Measurements from ENCODE around the gene ADPRHL1. TPM values are rescaled to one million over a fixed set of nuclear protein-coding genes. Genes with fewer than 3 reads are reported as not detected.

Gene ADPRHL1
- total and polyA plus RNA-seq, 2 donors (not counting 1 experiment from before 2014, with no cell fraction given): 0.28 to 1.3 TPM

DNA sequence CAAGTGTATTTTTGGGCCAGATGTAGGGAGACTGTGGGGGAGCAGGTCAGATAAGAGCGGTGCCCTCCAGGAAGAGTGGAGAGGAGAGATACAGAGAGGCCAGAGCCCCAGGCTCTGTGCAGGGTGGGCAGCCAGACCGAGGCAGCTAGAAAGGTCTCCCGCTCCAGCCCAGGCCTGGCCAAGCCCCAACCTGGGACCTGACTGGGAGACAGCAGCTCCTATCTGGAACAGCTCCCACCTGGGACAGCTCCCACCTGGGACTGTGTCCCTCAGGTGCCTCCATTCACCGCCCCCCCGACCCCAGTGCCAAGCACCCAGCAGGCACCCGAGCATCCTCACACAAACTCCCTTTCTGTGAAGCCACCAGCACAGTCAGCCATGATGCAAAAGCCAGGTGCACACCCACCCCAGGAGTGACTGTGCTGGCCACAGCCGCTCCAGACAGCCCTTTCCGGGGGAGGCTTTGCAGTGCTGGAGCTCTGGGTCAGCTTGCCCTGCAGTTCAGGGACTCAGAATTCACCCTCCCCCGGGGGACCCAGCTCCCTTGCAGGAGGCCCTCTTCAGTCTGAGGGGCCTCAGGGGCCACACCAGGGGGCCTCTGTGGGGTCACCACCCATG lies 87.2 kb downstream of the ADPRHL1 start:
- H3K4me1 ChIP-seq (ENCODE audit: control insufficient read depth in 2 of 2, insufficient read depth in 2 of 2, low read length in 2 of 2): peaks cover 8 to 10% of the 10 kb centered on the region in 2 donors
- H4K20me1 ChIP-seq (ENCODE audit: control insufficient read depth, insufficient read depth, low read length, poor library complexity, severe bottlenecking): no peaks in the 10 kb centered on the region
- H3K4me3 Mint-ChIP-seq: peak overlapping the region; percentile 63
- intact Hi-C loops (cut with micrococcal nuclease): no loop called here
- H3K27ac ChIP-seq (ENCODE audit: low read length in 2 of 2): no peak overlapping the region
- no peak overlapping the region for H3K4me2 ChIP-seq (replicated peaks; ENCODE audit: low read depth, low read length, poor library complexity, severe bottlenecking)
- no peak for TF ChIP-seq EZH2 (IDR thresholded peaks at IDR 0.05; ENCODE audit: borderline replicate concordance, insufficient read depth, low read depth, low read length, poor library complexity, severe bottlenecking)
- TF ChIP-seq, protein P1, sequence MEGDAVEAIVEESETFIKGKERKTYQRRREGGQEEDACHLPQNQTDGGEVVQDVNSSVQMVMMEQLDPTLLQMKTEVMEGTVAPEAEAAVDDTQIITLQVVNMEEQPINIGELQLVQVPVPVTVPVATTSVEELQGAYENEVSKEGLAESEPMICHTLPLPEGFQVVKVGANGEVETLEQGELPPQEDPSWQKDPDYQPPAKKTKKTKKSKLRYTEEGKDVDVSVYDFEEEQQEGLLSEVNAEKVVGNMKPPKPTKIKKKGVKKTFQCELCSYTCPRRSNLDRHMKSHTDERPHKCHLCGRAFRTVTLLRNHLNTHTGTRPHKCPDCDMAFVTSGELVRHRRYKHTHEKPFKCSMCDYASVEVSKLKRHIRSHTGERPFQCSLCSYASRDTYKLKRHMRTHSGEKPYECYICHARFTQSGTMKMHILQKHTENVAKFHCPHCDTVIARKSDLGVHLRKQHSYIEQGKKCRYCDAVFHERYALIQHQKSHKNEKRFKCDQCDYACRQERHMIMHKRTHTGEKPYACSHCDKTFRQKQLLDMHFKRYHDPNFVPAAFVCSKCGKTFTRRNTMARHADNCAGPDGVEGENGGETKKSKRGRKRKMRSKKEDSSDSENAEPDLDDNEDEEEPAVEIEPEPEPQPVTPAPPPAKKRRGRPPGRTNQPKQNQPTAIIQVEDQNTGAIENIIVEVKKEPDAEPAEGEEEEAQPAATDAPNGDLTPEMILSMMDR (IDR thresholded peaks at IDR 0.05): no peak
- no peaks in the 10 kb centered on the region for H3K9me3 Mint-ChIP-seq (ENCODE audit: insufficient read depth)
- H3K27me3 Mint-ChIP-seq: peaks cover 21% of the 10 kb centered on the region
- H3K27ac Mint-ChIP-seq: no peak overlapping the region
- DNase-seq (no peak), ATAC-seq (ENCODE audit: low read depth) (no peak)
- peaks cover 0 to 17% (median 0%) of the 10 kb centered on the region in 3 donors for H3K9me3 ChIP-seq (ENCODE audit: control extremely low read depth in 1 of 3, control insufficient read depth in 2 of 3, insufficient read depth in 1 of 3, low read length in 2 of 3)
- WGBS (ENCODE audit: insufficient coverage): 85% methylated on average over 9 of the region's 9 CpGs
- H3K79me2 ChIP-seq (ENCODE audit: control insufficient read depth, insufficient read depth, low read length): no peaks in the 10 kb centered on the region
- H3K27me3 ChIP-seq (replicated peaks in 1 of 4; ENCODE audit: control extremely low read depth in 1 of 4, control insufficient read depth in 3 of 4, insufficient read depth in 4 of 4, low read length in 3 of 4): peaks cover 0 to 33% (median 13%) of the 10 kb centered on the region in 4 experiments
- no peak overlapping the region for H3K9ac ChIP-seq (ENCODE audit: low read length)
- H3K36me3 ChIP-seq (replicated peaks in 1 of 2; ENCODE audit: control extremely low read depth in 1 of 2, control insufficient read depth in 1 of 2, extremely low read depth in 1 of 2, insufficient read depth in 2 of 2, low read length in 1 of 2): no peaks in the 10 kb centered on the region
- H3K4me3 ChIP-seq (ENCODE audit: control extremely low read depth in 1 of 5, extremely low read depth in 1 of 5, insufficient read depth in 1 of 5, low read depth in 2 of 5, low read length in 4 of 5): no peak overlapping the region
- ChIA-PET POLR2A (no interaction called here), CTCF (interaction anchor here (1.4 kb wide), 1 partner anchor 28 kb away, joined by 5 read pairs; no protein-coding TSS in a partner anchor)
- no peak overlapping the region for H2AFZ ChIP-seq (ENCODE audit: insufficient read depth, low read depth, low read length, poor library complexity, severe bottlenecking)
- peaks cover 7% of the 10 kb centered on the region for H3K4me1 Mint-ChIP-seq

DNA sequence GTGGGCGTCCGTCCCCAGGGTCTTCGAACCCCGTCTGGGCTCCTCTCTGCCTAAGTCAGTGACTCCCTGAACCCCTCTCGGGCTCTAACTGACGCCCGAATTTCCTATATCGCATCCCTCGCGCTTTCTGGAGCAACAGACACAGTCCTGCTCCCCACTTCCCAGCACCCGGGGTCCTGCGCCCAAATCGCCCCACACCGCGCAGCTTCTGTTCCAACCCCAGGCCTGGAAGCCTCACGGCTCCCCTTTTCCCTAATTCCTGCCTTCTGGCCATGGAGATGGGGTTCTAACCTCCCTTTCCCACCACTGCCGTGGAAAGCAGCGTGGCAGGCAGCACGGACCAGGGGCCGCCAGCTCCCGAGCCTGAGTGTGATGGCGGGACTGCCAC lies 87.7 kb downstream of the ADPRHL1 start:
- Histone ChIP-seq H3K4me3 (ENCODE audit: control extremely low read depth in 1 of 5, extremely low read depth in 1 of 5, insufficient read depth in 1 of 5, low read depth in 2 of 5, low read length in 4 of 5) (no peak overlapping the region), H3K27me3 (replicated peaks in 1 of 4; ENCODE audit: control extremely low read depth in 1 of 4, control insufficient read depth in 3 of 4, insufficient read depth in 4 of 4, low read length in 3 of 4) (peaks cover 0 to 33% (median 13%) of the 10 kb centered on the region in 4 experiments), H3K36me3 (replicated peaks in 1 of 2; ENCODE audit: control extremely low read depth in 1 of 2, control insufficient read depth in 1 of 2, extremely low read depth in 1 of 2, insufficient read depth in 2 of 2, low read length in 1 of 2) (no peaks in the 10 kb centered on the region), H3K9me3 (ENCODE audit: control extremely low read depth in 1 of 3, control insufficient read depth in 2 of 3, insufficient read depth in 1 of 3, low read length in 2 of 3) (peaks cover 0 to 15% (median 0%) of the 10 kb centered on the region in 3 donors), H3K4me2 (replicated peaks; ENCODE audit: low read depth, low read length, poor library complexity, severe bottlenecking) (no peak overlapping the region), H3K9ac (ENCODE audit: low read length) (no peak overlapping the region), H2AFZ (ENCODE audit: insufficient read depth, low read depth, low read length, poor library complexity, severe bottlenecking) (no peak overlapping the region), H3K4me1 (ENCODE audit: control insufficient read depth in 2 of 2, insufficient read depth in 2 of 2, low read length in 2 of 2) (peaks cover 8 to 10% of the 10 kb centered on the region in 2 donors), H3K79me2 (ENCODE audit: control insufficient read depth, insufficient read depth, low read length) (no peaks in the 10 kb centered on the region), H3K27ac (ENCODE audit: low read length in 2 of 2) (no peak overlapping the region), H4K20me1 (ENCODE audit: control insufficient read depth, insufficient read depth, low read length, poor library complexity, severe bottlenecking) (no peaks in the 10 kb centered on the region)
- intact Hi-C loops (cut with micrococcal nuclease): no loop called here
- no peak overlapping the region for H3K27ac Mint-ChIP-seq
- ChIA-PET POLR2A (no interaction called here), CTCF (interaction anchor here (1.4 kb wide), 1 partner anchor 28 kb away, joined by 5 read pairs; no protein-coding TSS in a partner anchor)
- no peaks in the 10 kb centered on the region for H3K9me3 Mint-ChIP-seq (ENCODE audit: insufficient read depth)
- ATAC-seq (ENCODE audit: low read depth): no peak
- H3K4me3 Mint-ChIP-seq: peak overlapping the region; percentile 63
- peaks cover 7% of the 10 kb centered on the region for H3K4me1 Mint-ChIP-seq
- WGBS (ENCODE audit: insufficient coverage): 94% methylated on average over 16 of the region's 22 CpGs
- no peak for DNase-seq
- TF ChIP-seq, protein P1 (IDR thresholded peaks at IDR 0.05): no peak
- TF ChIP-seq EZH2 (IDR thresholded peaks at IDR 0.05; ENCODE audit: borderline replicate concordance, insufficient read depth, low read depth, low read length, poor library complexity, severe bottlenecking): no peak
- peaks cover 21% of the 10 kb centered on the region for H3K27me3 Mint-ChIP-seq
